Ectodermal cell (in vitro differentiated cells): ENCODE results near the gene PEX14.

ENCODE experiments used
- H3K27ac ChIP-seq: 2 replicates; pipeline ENCODE4 v1.7.0; 2013; ENCODE audit warnings: mild to moderate bottlenecking, low read depth, low read length; ENCODE audit not compliant: insufficient read depth, poor library complexity, severe bottlenecking
- H3K27me3 ChIP-seq: 2 replicates; pipeline ENCODE4 v1.7.0; 2013; ENCODE audit warnings: mild to moderate bottlenecking, low read length; ENCODE audit not compliant: insufficient read depth, control insufficient read depth, poor library complexity, severe bottlenecking
- H3K36me3 ChIP-seq: one replicate; pipeline ENCODE4 v1.7.0; 2013; ENCODE audit warnings: low read length; ENCODE audit not compliant: control insufficient read depth, insufficient read depth
- H3K4me1 ChIP-seq: one replicate; pipeline ENCODE4 v1.7.0; 2013; ENCODE audit warnings: low read length; ENCODE audit not compliant: control insufficient read depth, insufficient read depth
- H3K4me3 ChIP-seq: 2 replicates; pipeline ENCODE4 v1.7.0; 2013; ENCODE audit warnings: low read depth, low read length, control low read depth; ENCODE audit not compliant: insufficient read depth
- H3K9me3 ChIP-seq: 2 replicates; pipeline ENCODE4 v1.7.0; 2013; ENCODE audit warnings: mild to moderate bottlenecking, low read length, moderate library complexity; ENCODE audit not compliant: control insufficient read depth
- WGBS, 2 experiments: methylation state at CpG; one replicate each; pipeline ENCODE4 v1.1.7; 2013; ENCODE audit warnings: missing lambda C conversion rate in 2 of 2; 5-methylcytosine and 5-hydroxymethylcytosine counted together

PEX14 gene

GRCh38 chr1:10517677-10517982, 42.9 kb downstream of the PEX14 start:
- no peak overlapping the region for H3K4me3 ChIP-seq
- H3K36me3 ChIP-seq: no peaks in the 10 kb centered on the region
- peaks cover 19% of the 10 kb centered on the region for H3K4me1 ChIP-seq
- H3K27me3 ChIP-seq: no peaks in the 10 kb centered on the region
- WGBS, 2 experiments: 89 to 93% methylated on average over 2 of the region's 2 CpGs
- no peak overlapping the region for H3K27ac ChIP-seq
- H3K9me3 ChIP-seq: no peaks in the 10 kb centered on the region

DNA sequence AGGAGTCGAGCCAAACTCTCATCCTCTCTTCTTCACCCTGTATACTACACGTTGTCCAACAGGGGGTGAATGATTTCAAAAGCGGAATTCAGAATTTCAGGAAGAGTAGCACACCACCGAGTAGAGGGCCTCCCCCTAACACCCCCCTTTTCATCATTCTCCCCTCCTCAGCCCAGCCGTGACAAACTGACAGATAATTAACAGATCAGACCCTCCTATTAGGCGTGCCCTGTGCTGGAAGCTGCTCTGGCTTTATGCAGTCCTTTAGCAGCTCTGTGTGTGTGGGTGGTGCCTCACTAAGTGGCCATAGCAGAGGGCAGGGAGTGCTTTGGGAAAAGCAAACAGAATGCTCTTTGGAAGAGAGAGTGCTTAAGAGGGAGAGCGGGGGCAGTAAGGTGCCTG, 44.3 kb downstream of the PEX14 start:
- H3K4me3 ChIP-seq: no peak overlapping the region
- 21 to 25% methylated on average over 7 of the region's 7 CpGs for WGBS, 2 experiments
- peak overlapping the region; percentile 27 for H3K27ac ChIP-seq
- H3K36me3 ChIP-seq: no peaks in the 10 kb centered on the region
- no peaks in the 10 kb centered on the region for H3K27me3 ChIP-seq
- no peaks in the 10 kb centered on the region for H3K9me3 ChIP-seq
- peaks cover 19% of the 10 kb centered on the region for H3K4me1 ChIP-seq

DNA sequence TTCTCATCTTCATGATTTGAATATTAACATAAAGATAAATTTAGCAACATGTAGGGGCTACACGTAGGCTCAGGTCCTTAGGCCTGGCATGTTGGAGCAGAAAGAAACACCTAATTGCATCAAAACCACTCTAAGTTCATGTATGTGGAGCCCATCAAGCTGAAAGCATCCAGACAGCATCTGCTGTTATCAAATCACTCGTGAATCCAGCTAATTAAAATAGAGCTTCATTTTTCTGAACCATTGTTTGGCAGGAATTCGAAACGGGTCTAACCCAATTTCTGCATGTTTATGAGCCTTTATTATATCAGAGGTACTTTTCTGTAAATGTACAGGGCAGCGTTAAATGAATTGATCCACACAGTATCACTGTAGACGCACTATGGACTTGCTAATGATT, 45.7 kb downstream of the PEX14 start:
- 95 to 96% methylated on average over 6 of the region's 6 CpGs for WGBS, 2 experiments
- Histone ChIP-seq H3K27me3 (no peaks in the 10 kb centered on the region), H3K27ac (no peak overlapping the region), H3K36me3 (no peaks in the 10 kb centered on the region), H3K4me1 (peaks cover 16% of the 10 kb centered on the region), H3K9me3 (no peaks in the 10 kb centered on the region), H3K4me3 (no peak overlapping the region)

- no peak overlapping the region for H3K27ac ChIP-seq
- WGBS, 2 experiments: 95 to 100% methylated on average over 1 of the region's 1 CpG
- H3K4me3 ChIP-seq: no peak overlapping the region
- H3K4me1 ChIP-seq: peaks cover 16% of the 10 kb centered on the region
- H3K27me3 ChIP-seq: no peaks in the 10 kb centered on the region
- H3K9me3 ChIP-seq: no peaks in the 10 kb centered on the region
- H3K36me3 ChIP-seq: no peaks in the 10 kb centered on the region
Observed at GRCh38 chr1:10520952-10521351, 46.2 kb downstream of the PEX14 start.

DNA sequence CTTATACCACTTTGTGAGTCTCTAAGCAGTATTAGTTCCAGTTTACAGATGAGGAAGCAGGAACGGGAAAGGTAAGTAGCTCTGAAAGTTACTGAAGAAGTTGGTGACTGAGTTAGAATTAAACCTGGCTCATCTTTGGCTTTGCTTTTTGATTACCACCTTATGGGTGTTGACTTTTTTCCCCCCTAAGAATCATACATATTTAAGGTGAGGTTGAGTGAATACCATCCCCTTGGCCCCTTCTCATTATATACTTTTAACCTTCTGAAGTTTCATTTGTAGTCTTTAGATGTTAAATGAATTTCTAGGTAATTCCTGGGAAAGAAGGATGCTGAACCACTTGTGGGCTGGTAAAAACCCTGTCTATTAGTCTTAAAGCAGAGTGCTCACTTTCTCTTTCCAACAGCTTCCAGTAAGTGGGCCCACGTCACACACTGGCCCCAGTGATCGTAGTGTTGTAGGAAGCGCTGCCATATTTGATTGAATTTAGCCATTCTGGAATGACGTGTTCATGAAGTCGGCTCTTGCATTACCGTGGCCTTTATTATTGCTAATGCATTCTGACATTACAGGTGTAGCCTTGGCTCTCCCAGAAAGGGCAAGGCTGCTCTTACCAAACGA, 46.9 kb downstream of the PEX14 start:
- H3K27ac ChIP-seq: no peak overlapping the region
- H3K4me3 ChIP-seq: no peak overlapping the region
- no peaks in the 10 kb centered on the region for H3K36me3 ChIP-seq
- H3K4me1 ChIP-seq: peaks cover 16% of the 10 kb centered on the region
- no peaks in the 10 kb centered on the region for H3K9me3 ChIP-seq
- no peaks in the 10 kb centered on the region for H3K27me3 ChIP-seq
- WGBS, 2 experiments: 89 to 91% methylated on average over 8 of the region's 8 CpGs

- no peaks in the 10 kb centered on the region for H3K36me3 ChIP-seq
- H3K4me3 ChIP-seq: no peak overlapping the region
- H3K4me1 ChIP-seq: peaks cover 11% of the 10 kb centered on the region
- no peaks in the 10 kb centered on the region for H3K27me3 ChIP-seq
- 94 to 96% methylated on average over 2 to 3 of the region's 3 CpGs for WGBS, 2 experiments
- no peaks in the 10 kb centered on the region for H3K9me3 ChIP-seq
- no peak overlapping the region for H3K27ac ChIP-seq
Observed at GRCh38 chr1:10522322-10522860, 47.6 kb downstream of the PEX14 start.

GRCh38 chr1:10525208-10525607, 50.5 kb downstream of the PEX14 start:
- H3K27me3 ChIP-seq: no peaks in the 10 kb centered on the region
- H3K36me3 ChIP-seq: no peaks in the 10 kb centered on the region
- no peak overlapping the region for H3K4me3 ChIP-seq
- H3K4me1 ChIP-seq: peaks cover 23% of the 10 kb centered on the region
- no peak overlapping the region for H3K27ac ChIP-seq
- H3K9me3 ChIP-seq: no peaks in the 10 kb centered on the region
- WGBS, 2 experiments: 95 to 98% methylated on average over 5 of the region's 5 CpGs

- H3K36me3 ChIP-seq: no peaks in the 10 kb centered on the region
- 40 to 43% methylated on average over 13 of the region's 13 CpGs for WGBS, 2 experiments
- no peak overlapping the region for H3K4me3 ChIP-seq
- no peaks in the 10 kb centered on the region for H3K9me3 ChIP-seq
- H3K27ac ChIP-seq: no peak overlapping the region
- no peaks in the 10 kb centered on the region for H3K27me3 ChIP-seq
- peaks cover 37% of the 10 kb centered on the region for H3K4me1 ChIP-seq
Observed at GRCh38 chr1:10528066-10529014, 53.6 kb downstream of the PEX14 start.

DNA sequence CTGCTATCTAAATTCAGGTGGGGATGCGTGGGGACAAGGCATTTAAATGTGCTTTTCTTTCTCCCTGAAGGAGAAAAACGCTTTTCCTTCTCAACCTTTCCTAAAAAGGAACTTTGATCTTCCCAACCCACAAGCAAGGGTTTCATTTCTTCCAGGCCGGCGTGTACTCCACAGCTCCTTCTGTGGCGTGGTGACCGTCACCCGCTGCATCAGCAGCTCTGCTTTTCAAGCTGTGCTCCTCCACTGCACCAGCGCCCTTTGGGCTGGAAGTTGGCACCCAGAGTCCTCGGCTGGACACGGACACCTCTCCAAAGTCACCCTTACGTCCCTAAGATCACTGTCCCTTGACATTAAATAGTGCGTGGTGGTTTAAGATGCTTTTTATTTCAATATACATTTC, 54.3 kb downstream of the PEX14 start:
- Histone ChIP-seq H3K4me1 (peaks cover 37% of the 10 kb centered on the region), H3K9me3 (no peaks in the 10 kb centered on the region), H3K27me3 (no peaks in the 10 kb centered on the region), H3K4me3 (no peak overlapping the region), H3K27ac (no peak overlapping the region), H3K36me3 (no peaks in the 10 kb centered on the region)
- 23 to 31% methylated on average over 10 to 12 of the region's 12 CpGs for WGBS, 2 experiments

- H3K36me3 ChIP-seq: no peaks in the 10 kb centered on the region
- H3K4me1 ChIP-seq: peaks cover 37% of the 10 kb centered on the region
- H3K4me3 ChIP-seq: no peak overlapping the region
- no peaks in the 10 kb centered on the region for H3K9me3 ChIP-seq
- H3K27ac ChIP-seq: no peak overlapping the region
- 4 to 5% methylated on average over 3 of the region's 3 CpGs for WGBS, 2 experiments
- no peaks in the 10 kb centered on the region for H3K27me3 ChIP-seq
Observed at GRCh38 chr1:10529765-10530164, 55.0 kb downstream of the PEX14 start.
